Thymus (tissue), 11 donors: ENCODE results near the gene BCKDHB. TPM values are rescaled to one million over a fixed set of nuclear protein-coding genes. Genes with fewer than 3 reads are reported as not detected.
A peak's percentile ranks its signal among the peaks of the same experiment; 100 is the strongest.
"Not testable (repeated sequence)": the region's sequence is repeated elsewhere in the genome, so short reads cannot be mapped to it uniquely, and the experiment has no call there.

Experiments used
- DNase-seq, 9 donors: peaks; one replicate each; pipeline ENCODE4 v3.0.0-alpha.2; 2013; ENCODE audit warnings: low spot score in 9 of 9, low read depth in 6 of 9, missing footprints in 1 of 9
- H3K27ac ChIP-seq, 2 donors: one replicate each; pipeline ENCODE4 v1.5.1; 2013; ENCODE audit warnings: control low read depth in 1 of 2, low read depth in 1 of 2, low read length in 1 of 2, mild to moderate bottlenecking in 1 of 2, moderate library complexity in 1 of 2
- H3K27me3 ChIP-seq, 2 donors: one replicate each; pipeline ENCODE4 v1.5.1; 2013; ENCODE audit warnings: low read length in 1 of 2; ENCODE audit not compliant: control insufficient read depth in 2 of 2, insufficient read depth in 1 of 2
- H3K36me3 ChIP-seq, 2 donors: one replicate each; pipeline ENCODE4 v1.5.1; 2013; ENCODE audit warnings: low read length in 1 of 2, mild to moderate bottlenecking in 1 of 2, moderate library complexity in 1 of 2; ENCODE audit not compliant: control insufficient read depth in 2 of 2, insufficient read depth in 2 of 2
- H3K4me1 ChIP-seq, 2 donors: one replicate each; pipeline ENCODE4 v1.5.1; 2013; ENCODE audit warnings: low read length in 2 of 2; ENCODE audit not compliant: control insufficient read depth in 2 of 2, insufficient read depth in 2 of 2
- H3K4me3 ChIP-seq, 2 donors: one replicate each; pipeline ENCODE4 v1.5.1; 2013; ENCODE audit warnings: low read length in 2 of 2, control low read depth in 1 of 2, mild to moderate bottlenecking in 1 of 2
- H3K9me3 ChIP-seq, 2 donors: one replicate each; pipeline ENCODE4 v1.5.1; 2013; ENCODE audit warnings: low read length in 1 of 2, mild to moderate bottlenecking in 1 of 2; ENCODE audit not compliant: control insufficient read depth in 2 of 2, insufficient read depth in 1 of 2
- WGBS: extraction: QIAGEN DNeasy Blood & Tissue Kit; methylation state at CpG from one replicate; pipeline ENCODE4 v1.1.7; 2013; 5-methylcytosine and 5-hydroxymethylcytosine counted together
- polyA plus RNA-seq: library from polyadenylated mRNA; stranded (reverse); fragments of 200-250 nt; gene quantifications from one replicate; pipeline ENCODE4 v1.2.3, GENCODE V29; 2013
- total RNA-seq: library from RNA; stranded (reverse); fragments of 120-200 nt; gene quantifications from one replicate; pipeline ENCODE4 v1.2.4, GENCODE V29; 2013
- donor health status: healthy.

The BCKDHB gene
- total and polyA plus RNA-seq, 2 donors = 12.3 to 12.9 TPM

GRCh38 chr6:80205404-80205803, 98.9 kb downstream of the BCKDHB start:
- no peaks in the 10 kb centered on the region for H3K9me3 ChIP-seq
- 97% methylated on average over 4 of the region's 4 CpGs for WGBS
- no peak for DNase-seq
- no peak overlapping the region for H3K27ac ChIP-seq
- peaks cover 0 to 4% of the 10 kb centered on the region in 2 donors for H3K36me3 ChIP-seq
- no peak overlapping the region for H3K4me3 ChIP-seq
- no peaks in the 10 kb centered on the region for H3K4me1 ChIP-seq
- H3K27me3 ChIP-seq = no peaks in the 10 kb centered on the region

GRCh38 chr6:80206758-80207157, 100.3 kb downstream of the BCKDHB start:
- Histone ChIP-seq H3K4me3 (no peak overlapping the region), H3K9me3 (no peaks in the 10 kb centered on the region), H3K27ac (no peak overlapping the region), H3K4me1 (no peaks in the 10 kb centered on the region), H3K27me3 (no peaks in the 10 kb centered on the region), H3K36me3 (peaks cover 0 to 4% of the 10 kb centered on the region in 2 donors)
- no peak for DNase-seq

- no peak overlapping the region for H3K27ac ChIP-seq
- H3K36me3 ChIP-seq = peaks cover 0 to 4% of the 10 kb centered on the region in 2 donors
- no peak for DNase-seq
- no peaks in the 10 kb centered on the region for H3K4me1 ChIP-seq
- no peaks in the 10 kb centered on the region for H3K9me3 ChIP-seq
- no peaks in the 10 kb centered on the region for H3K27me3 ChIP-seq
- 93% methylated on average over 1 of the region's 1 CpG for WGBS
- no peak overlapping the region for H3K4me3 ChIP-seq
These were observed 103.0 kb downstream of the BCKDHB start for GRCh38 chr6:80209430-80209829.

GRCh38 chr6:80210618-80211017, 104.1 kb downstream of the BCKDHB start:
- H3K27me3 ChIP-seq = no peaks in the 10 kb centered on the region

GRCh38 chr6:80211286-80211685, 104.8 kb downstream of the BCKDHB start:
- no peaks in the 10 kb centered on the region for H3K27me3 ChIP-seq
- no peak overlapping the region for H3K27ac ChIP-seq
- no peaks in the 10 kb centered on the region for H3K9me3 ChIP-seq
- no peak overlapping the region for H3K4me3 ChIP-seq
- DNase-seq = no peak
- no peaks in the 10 kb centered on the region for H3K4me1 ChIP-seq
- WGBS = 96% methylated on average over 3 of the region's 3 CpGs
- H3K36me3 ChIP-seq = no peaks in the 10 kb centered on the region

More at GRCh38 chr6:80210618-80211017, 104.1 kb downstream of the BCKDHB start:
- no peaks in the 10 kb centered on the region for H3K4me1 ChIP-seq
- no peak overlapping the region for H3K4me3 ChIP-seq
- no peaks in the 10 kb centered on the region for H3K36me3 ChIP-seq
- no peak overlapping the region for H3K27ac ChIP-seq
- H3K9me3 ChIP-seq = no peaks in the 10 kb centered on the region
- DNase-seq = no peak
- 94% methylated on average over 3 of the region's 3 CpGs for WGBS

- H3K36me3 ChIP-seq, H3K4me1 ChIP-seq, H3K27ac ChIP-seq, H3K27me3 ChIP-seq, DNase-seq, H3K4me3 ChIP-seq, H3K9me3 ChIP-seq: not testable (repeated sequence)
- WGBS = 54% methylated on average over 4 of the region's 4 CpGs
These were observed 105.4 kb downstream of the BCKDHB start for GRCh38 chr6:80211890-80212289.

GRCh38 chr6:80214436-80215022, 108.1 kb downstream of the BCKDHB start:
- no peak overlapping the region for H3K4me3 ChIP-seq
- no peaks in the 10 kb centered on the region for H3K4me1 ChIP-seq
- whole genome bisulfite sequencing = 80% methylated on average over 4 of the region's 4 CpGs
- peak in 5 of 9 donors; percentile 4 to 49 (median 17) for DNase-seq
- H3K27ac ChIP-seq = no peak overlapping the region
- no peaks in the 10 kb centered on the region for H3K36me3 ChIP-seq
- H3K9me3 ChIP-seq = no peaks in the 10 kb centered on the region
- no peaks in the 10 kb centered on the region for H3K27me3 ChIP-seq

GRCh38 chr6:80215063-80215462, 108.6 kb downstream of the BCKDHB start:
- no peak for DNase-seq
- no peak overlapping the region for H3K4me3 ChIP-seq
- 100% methylated on average over 1 of the region's 1 CpG for WGBS
- no peaks in the 10 kb centered on the region for H3K4me1 ChIP-seq
- no peaks in the 10 kb centered on the region for H3K27me3 ChIP-seq
- H3K36me3 ChIP-seq = no peaks in the 10 kb centered on the region
- no peak overlapping the region for H3K27ac ChIP-seq
- no peaks in the 10 kb centered on the region for H3K9me3 ChIP-seq

- no peaks in the 10 kb centered on the region for H3K9me3 ChIP-seq
- no peak overlapping the region for H3K27ac ChIP-seq
- H3K4me1 ChIP-seq = no peaks in the 10 kb centered on the region
- no peaks in the 10 kb centered on the region for H3K27me3 ChIP-seq
- no peaks in the 10 kb centered on the region for H3K36me3 ChIP-seq
- WGBS = 96% methylated on average over 6 of the region's 6 CpGs
- no peak for DNase-seq
- no peak overlapping the region for H3K4me3 ChIP-seq
These were observed 111.3 kb downstream of the BCKDHB start for GRCh38 chr6:80217794-80218193.
